HCT116 (cell line): ENCODE data around the gene ZSWIM5. TPM values are rescaled to one million over a fixed set of nuclear protein-coding genes. Genes with fewer than 3 reads are reported as not detected.

Experiments used
- ATAC-seq: fragments of 200-7000 bp; cut with Tn5 transposase; 2 replicates; pipeline ENCODE4 v1.9.1; 2020; ENCODE audit warnings: mild to moderate bottlenecking, moderate library complexity
- BruUV-seq: library from RNA; stranded (reverse); fragments of 400-500 nt; replicated peaks from 2 replicates; lab custom pipeline; 2021; lab: Mats Ljungman, UMichigan
- CTCF ChIA-PET: fragments of 300-600 bp; sonication (Branson Sonifier 250); formaldehyde crosslinking; loops from one replicate; lab custom pipeline; 2021; ENCODE audit warnings: antibody characterized with exemption; lab: Charles Lee
- POLR2A ChIA-PET: fragments of 300-600, 350-600 bp; sonication (Branson Sonifier 250); formaldehyde crosslinking; loops from one replicate; lab custom pipeline; 2021; ENCODE audit warnings: antibody characterized with exemption; lab: Charles Lee
- RAD21 ChIA-PET, 2 experiments: fragments of 300-600 bp; sonication (Branson Sonifier 250); formaldehyde crosslinking; loops; one replicate each; lab custom pipeline; 2023; ENCODE audit warnings: low total read pairs in 2 of 2; ENCODE audit not compliant: uncharacterized antibody in 2 of 2, unreplicated experiment in 2 of 2, low non-redundant PET in 1 of 2; lab: Charles Lee
- DNase-seq: peaks from one replicate; pipeline ENCODE4 v3.0.0-alpha.2; 2010; ENCODE audit warnings: low read depth, low spot score
- H2AFZ ChIP-seq: fragments of 200-600 bp; shearing (Covaris generic), sonication (generic); 2 replicates; pipeline ENCODE4 v1.6.1; 2017; ENCODE audit warnings: low read depth, mixed run types, mixed read lengths, antibody characterized with exemption, low read length; ENCODE audit not compliant: poor library complexity, severe bottlenecking
- H3K27ac ChIP-seq: 2 replicates; pipeline ENCODE4 v1.5.1; 2012; ENCODE audit warnings: low read depth, low read length
- H3K27me3 ChIP-seq: fragments of 200-600 bp; sonication (generic); 2 replicates; pipeline ENCODE4 v1.6.1; 2016; ENCODE audit warnings: mixed run types, low read length, mixed read lengths; ENCODE audit not compliant: insufficient read depth
- H3K36me3 ChIP-seq, 2 experiments: fragments of 200-500 bp in 1 of 2; fragments of 200-600 bp in 1 of 2; sonication (Bioruptor generic) in 1 of 2; sonication (generic) in 1 of 2; 2 replicates each; pipeline versions ENCODE4 v1.5.1 to v1.6.1; 2014 to 2016; ENCODE audit warnings: low read length in 2 of 2, inconsistent platforms in 1 of 2, mixed read lengths in 1 of 2, mixed run types in 1 of 2; ENCODE audit not compliant: insufficient read depth in 2 of 2, control insufficient read depth in 1 of 2
- H3K4me1 ChIP-seq, 2 experiments: fragments of 200-600 bp in 1 of 2; sonication (generic) in 1 of 2; 2 replicates each; pipeline versions ENCODE4 v1.5.1 to v1.6.1; 2012 to 2017; ENCODE audit warnings: low read length in 2 of 2, inconsistent platforms in 1 of 2, mild to moderate bottlenecking in 1 of 2, mixed read lengths in 1 of 2, mixed run types in 1 of 2, moderate library complexity in 1 of 2; ENCODE audit not compliant: insufficient read depth in 2 of 2, control insufficient read depth in 1 of 2
- H3K4me2 ChIP-seq: fragments of 200-600 bp; sonication (generic); 2 replicates; pipeline ENCODE4 v1.6.1; 2017; ENCODE audit warnings: mixed run types, low read length, mixed read lengths
- H3K4me3 ChIP-seq, 2 experiments: fragments of 200-600 bp in 1 of 2; sonication (generic) in 1 of 2; replicated peaks in 1 of 2; 2 replicates each; pipeline ENCODE4 v1.5.1; 2011 to 2016; ENCODE audit warnings: low read length in 2 of 2, control low read depth in 1 of 2, low read depth in 1 of 2, mild to moderate bottlenecking in 1 of 2, mixed read lengths in 1 of 2, mixed run types in 1 of 2
- H3K79me2 ChIP-seq: fragments of 200-600 bp; sonication (generic); 2 replicates; pipeline ENCODE4 v1.6.1; 2017; ENCODE audit warnings: mild to moderate bottlenecking, mixed run types, low read length, moderate library complexity, mixed read lengths; ENCODE audit not compliant: insufficient read depth
- H3K9ac ChIP-seq: fragments of 200-600 bp; sonication (generic); 2 replicates; pipeline ENCODE4 v1.6.1; 2016; ENCODE audit warnings: low read length, mixed read lengths
- H3K9me2 ChIP-seq: fragments of 200-600 bp; sonication (generic), shearing (Covaris generic); 2 replicates; pipeline ENCODE4 v1.6.1; 2017; ENCODE audit warnings: mixed run types, mild to moderate bottlenecking, moderate library complexity; ENCODE audit not compliant: insufficient read depth
- H3K9me3 ChIP-seq, 2 experiments: fragments of 200-500 bp in 1 of 2; fragments of 200-600 bp in 1 of 2; sonication (Bioruptor generic) in 1 of 2; sonication (generic) in 1 of 2; 2 replicates each; pipeline ENCODE4 v1.6.1; 2014 to 2017; ENCODE audit warnings: low read length in 2 of 2, mixed read lengths in 2 of 2, inconsistent platforms in 1 of 2, low read depth in 1 of 2, mild to moderate bottlenecking in 1 of 2, mixed run types in 1 of 2, moderate library complexity in 1 of 2; ENCODE audit not compliant: control insufficient read depth in 1 of 2, insufficient read depth in 1 of 2
- H4K20me1 ChIP-seq: fragments of 200-600 bp; sonication (generic), shearing (Covaris generic); 2 replicates; pipeline ENCODE4 v1.6.1; 2017; ENCODE audit warnings: mixed run types, mild to moderate bottlenecking, moderate library complexity; ENCODE audit not compliant: insufficient read depth
- ATF3 ChIP-seq: IDR thresholded peaks from 2 replicates; pipeline ENCODE4 v1.6.1; 2012
- CBX3 ChIP-seq: IDR thresholded peaks from 2 replicates; pipeline ENCODE4 v1.6.1; 2012; ENCODE audit warnings: low read depth
- CEBPB ChIP-seq: IDR thresholded peaks from 2 replicates; pipeline ENCODE4 v1.6.1; 2012; ENCODE audit warnings: low read depth
- CTCF ChIP-seq, 3 experiments: fragments of 200-600 bp in 1 of 3; sonication (generic) in 1 of 3; IDR thresholded peaks in 2 of 3; conservative IDR thresholded peaks in 1 of 3; 2 replicates each; pipeline ENCODE4 v1.5.1; 2012 to 2017; ENCODE audit warnings: low read depth in 2 of 3, low read length in 2 of 3, antibody characterized with exemption in 1 of 3, borderline replicate concordance in 1 of 3, control low read depth in 1 of 3, mild to moderate bottlenecking in 1 of 3, mixed read lengths in 1 of 3, mixed run types in 1 of 3, moderate library complexity in 1 of 3; ENCODE audit not compliant: insufficient read depth in 1 of 3
- EGR1 ChIP-seq: IDR thresholded peaks from 2 replicates; pipeline ENCODE4 v1.6.1; 2012; ENCODE audit warnings: low read depth
- ELF1 ChIP-seq: IDR thresholded peaks from 2 replicates; pipeline ENCODE4 v1.6.1; 2012; ENCODE audit warnings: low read depth, borderline replicate concordance
- EZH2 ChIP-seq: fragments of 200-600 bp; sonication (generic); IDR thresholded peaks from 2 replicates; pipeline ENCODE4 v1.6.1; 2017; ENCODE audit warnings: antibody characterized with exemption, mixed run types
- EZH2phosphoT487 ChIP-seq: fragments of 200-600 bp; IDR thresholded peaks from 2 replicates; pipeline ENCODE4 v1.6.1; 2018; ENCODE audit warnings: antibody characterized with exemption, borderline replicate concordance
- MAX ChIP-seq: IDR thresholded peaks from 2 replicates; pipeline ENCODE4 v1.6.1; 2012
- POLR2A ChIP-seq: IDR thresholded peaks from 2 replicates; pipeline ENCODE4 v1.7.0; 2011; ENCODE audit warnings: borderline replicate concordance; ENCODE audit not compliant: insufficient read depth, insufficient read length; ENCODE audit errors: extremely low read depth
- POLR2AphosphoS5 ChIP-seq: IDR thresholded peaks from 2 replicates; pipeline ENCODE4 v1.6.1; 2011; ENCODE audit warnings: mild to moderate bottlenecking, low read depth, low read length, moderate library complexity
- RAD21 ChIP-seq: IDR thresholded peaks from 2 replicates; pipeline ENCODE4 v1.6.1; 2012; ENCODE audit warnings: low read depth, mild to moderate bottlenecking
- REST ChIP-seq: IDR thresholded peaks from 2 replicates; pipeline ENCODE4 v1.6.1; 2012; ENCODE audit warnings: low read depth
- SIN3A ChIP-seq: IDR thresholded peaks from 2 replicates; pipeline ENCODE4 v1.6.1; 2012; ENCODE audit warnings: low read depth
- SP1 ChIP-seq: IDR thresholded peaks from 2 replicates; pipeline ENCODE4 v1.6.1; 2012; ENCODE audit warnings: low read depth
- SRF ChIP-seq: IDR thresholded peaks from 2 replicates; pipeline ENCODE4 v1.6.1; 2012; ENCODE audit warnings: low read depth
- TCF7L2 ChIP-seq: IDR thresholded peaks from 2 replicates; pipeline ENCODE4 v1.7.0; 2011; ENCODE audit warnings: borderline replicate concordance, inconsistent platforms; ENCODE audit not compliant: insufficient read depth, insufficient read length; ENCODE audit errors: extremely low read depth
- ZBTB33 ChIP-seq: IDR thresholded peaks from 2 replicates; pipeline ENCODE4 v1.6.1; 2011; ENCODE audit warnings: mild to moderate bottlenecking, low read length, moderate library complexity; ENCODE audit not compliant: insufficient replicate concordance; ENCODE audit errors: extremely low read depth
- ZFX ChIP-seq: fragments of 450-650 bp; IDR thresholded peaks from 2 replicates; pipeline ENCODE4 v1.6.1; 2017
- ZNF274 ChIP-seq: fragments of 200-500 bp; sonication (Bioruptor generic); IDR thresholded peaks from 2 replicates; pipeline ENCODE4 v1.6.1; 2014; ENCODE audit warnings: mild to moderate bottlenecking, low read depth, low read length, inconsistent platforms
- intact Hi-C: fragments of 100-400 bp; cut with micrococcal nuclease; formaldehyde crosslinking; loops from 2 replicates; pipeline ENCODE4 v1.10.0; 2022
- total RNA-seq: library from RNA; stranded (reverse); gene quantifications from one replicate; pipeline ENCODE4 v1.2.1, GENCODE V29; 2021; ENCODE audit not compliant: unreplicated experiment

Gene ZSWIM5
- total RNA-seq, 1 experiment from 2014 or later: 1.1 TPM

- Histone ChIP-seq H3K9me2 (no peaks in the 10 kb centered on the region), H3K79me2 (no peaks in the 10 kb centered on the region)
- DNase-seq: no peak
- intact Hi-C loops: no loop called here
- POLR2A ChIA-PET: no interaction called here
- CTCF ChIA-PET: no interaction called here
- no peak for TF ChIP-seq CEBPB
- TF ChIP-seq CBX3: no peak
- TF ChIP-seq RAD21: no peak
- no peak for TF ChIP-seq SP1
- TF ChIP-seq ZBTB33: no peak
- TF ChIP-seq EGR1: no peak
- no peak for TF ChIP-seq EZH2
- no peak for TF ChIP-seq ZFX
- TF ChIP-seq EZH2phosphoT487: no peak
- TF ChIP-seq REST: no peak
- no peak for TF ChIP-seq SRF
- TF ChIP-seq POLR2AphosphoS5: no peak
- TF ChIP-seq ZNF274: no peak
- TF ChIP-seq ATF3: no peak
- no peak for TF ChIP-seq MAX
- no peak for TF ChIP-seq POLR2A
- no peak for TF ChIP-seq CTCF (IDR thresholded peaks at IDR 0.05 in 2 of 3, conservative IDR thresholded peaks at IDR 0.05 in 1 of 3; ENCODE audit: borderline replicate concordance in 1 of 3, insufficient read depth in 1 of 3, low read depth in 2 of 3, low read length in 2 of 3)
- no peak for TF ChIP-seq SIN3A
- no peak for TF ChIP-seq ELF1
- no peak for TF ChIP-seq TCF7L2
- TF ChIP-seq, all 23 proteins: peak for 0
- Histone ChIP-seq H3K27ac (no peak overlapping the region), H3K4me1 (no peaks in the 10 kb centered on the region), H2AFZ (no peak overlapping the region), H3K9ac (no peak overlapping the region), H3K4me3 (no peak overlapping the region), H4K20me1 (no peaks in the 10 kb centered on the region), H3K36me3 (no peaks in the 10 kb centered on the region), H3K9me3 (no peaks in the 10 kb centered on the region), H3K27me3 (no peaks in the 10 kb centered on the region), H3K4me2 (no peak overlapping the region)
- ATAC-seq: no peak
- no TSS peak for BruUV-seq
- RAD21 ChIA-PET: no interaction called here
These were observed 59.6 kb downstream of the ZSWIM5 start for GRCh38 chr1:45146833-45147232.
